GM12878 (cell line): ENCODE results near the gene TCF12. TPM values are rescaled to one million over a fixed set of nuclear protein-coding genes. Genes with fewer than 3 reads are reported as not detected.

ENCODE experiments used
- CBX3 ChIP-seq: fragments of 200-600 bp; sonication (generic); IDR thresholded peaks from 2 replicates; pipeline ENCODE4 v1.6.1; 2016; ENCODE audit warnings: low read depth, borderline replicate concordance
- E2F8 ChIP-seq: fragments of 450-650 bp; IDR thresholded peaks from 2 replicates; pipeline ENCODE4 v1.6.1; 2018; ENCODE audit warnings: mild to moderate bottlenecking, low read depth, moderate library complexity; ENCODE audit not compliant: partially characterized antibody
- FOXK2 ChIP-seq: fragments of 450-650 bp; IDR thresholded peaks from 2 replicates; pipeline ENCODE4 v1.6.1; 2017; ENCODE audit warnings: mild to moderate bottlenecking, moderate library complexity
- MEF2A ChIP-seq: IDR thresholded peaks from 2 replicates; pipeline ENCODE4 v1.6.1; 2011; ENCODE audit warnings: low read depth, mild to moderate bottlenecking, low read length, moderate library complexity; ENCODE audit not compliant: insufficient read depth
- MTA3 ChIP-seq: IDR thresholded peaks from 2 replicates; pipeline ENCODE4 v1.6.1; 2012; ENCODE audit warnings: low read length, inconsistent platforms, borderline replicate concordance
- NKRF ChIP-seq: fragments of 450-650 bp; conservative IDR thresholded peaks from 2 replicates; pipeline ENCODE4 v1.6.1; 2017; ENCODE audit warnings: mild to moderate bottlenecking, moderate library complexity
- PAX5 ChIP-seq: IDR thresholded peaks from 2 replicates; pipeline ENCODE4 v1.6.1; 2011; ENCODE audit warnings: low read depth, low read length, borderline replicate concordance
- PBX3 ChIP-seq: IDR thresholded peaks from 2 replicates; pipeline ENCODE4 v1.6.1; 2011; ENCODE audit warnings: mild to moderate bottlenecking, low read depth, low read length, moderate library complexity; ENCODE audit not compliant: insufficient replicate concordance
- POLR2A ChIP-seq: IDR thresholded peaks from 2 replicates; pipeline ENCODE4 v1.6.1; 2011; ENCODE audit warnings: low read depth, mild to moderate bottlenecking, low read length
- POU2F2 ChIP-seq: IDR thresholded peaks from 3 replicates; pipeline ENCODE4 v1.6.1; 2011; ENCODE audit warnings: low read depth, mild to moderate bottlenecking, low read length, borderline replicate concordance
- SKIL ChIP-seq: fragments of 450-650 bp; IDR thresholded peaks from 2 replicates; pipeline ENCODE4 v1.6.1; 2017; ENCODE audit warnings: mild to moderate bottlenecking, low read depth, inconsistent platforms; ENCODE audit not compliant: poor library complexity, severe bottlenecking
- ZBTB40 ChIP-seq: fragments of 450-650 bp; IDR thresholded peaks from 2 replicates; pipeline ENCODE4 v1.6.1; 2016; ENCODE audit warnings: mild to moderate bottlenecking, moderate library complexity, borderline replicate concordance
- ZNF207 ChIP-seq: fragments of 450-650 bp; IDR thresholded peaks from 2 replicates; pipeline ENCODE4 v1.6.1; 2014; ENCODE audit warnings: antibody characterized with exemption, mild to moderate bottlenecking, borderline replicate concordance
- ZNF274 ChIP-seq: IDR thresholded peaks from one replicate; pipeline ENCODE4 v1.8.0; 2011; ENCODE audit not compliant: insufficient read length, insufficient read depth
- polyA plus RNA-seq, 11 experiments: library from polyadenylated mRNA; depleted of rRNA in 4 of 11; unstranded in 6 of 11; stranded (reverse) in 5 of 11; fragments of >200 nt; fragmentation: Nextera tagmentation in 4 of 11; fragmentation: Illumina TruSeq in 1 of 11; extraction: Ambion mirVana in 4 of 11; extraction: Trizol in 1 of 11; gene quantifications; 1 replicate in 1 of 11; 2 replicates in 10 of 11; pipeline versions ENCODE4 v1.2.1 to v1.2.3, GENCODE V29; 2011 to 2016; ENCODE audit warnings: inconsistent platforms in 2 of 11, missing spikeins in 2 of 11, low read depth in 1 of 11
- total RNA-seq, 4 experiments: library from RNA; depleted of rRNA in 3 of 4; stranded (reverse); fragments of >200 nt in 3 of 4; fragmentation: Illumina TruSeq in 1 of 4; extraction: Trizol in 1 of 4; gene quantifications; 2 replicates each; pipeline versions ENCODE4 v1.2.1 to v1.2.3, GENCODE V29; 2013 to 2021

The TCF12 gene
- total and polyA plus RNA-seq, 10 of the 15 experiments (the other 5 are each of a cell fraction or from before 2014, with no cell fraction given): 8.2 to 70.9 (median 49.5) TPM

GRCh38 chr15:56886932-56887781, 31.3 kb upstream of the TCF12 start (continued):
- no peak for TF ChIP-seq SKIL
- peak; percentile 91 for TF ChIP-seq POLR2A
- no peak for TF ChIP-seq PAX5
- peak; percentile 86; the same call in 1 of the 2 replicates for TF ChIP-seq ZNF207
- no peak for TF ChIP-seq MTA3
- TF ChIP-seq ZNF274: no peak
- peak; percentile 49; the same call in 1 of the 3 replicates for TF ChIP-seq POU2F2
- no peak for TF ChIP-seq E2F8
- TF ChIP-seq CBX3: no peak
- TF ChIP-seq ZBTB40: no peak; the same call in none of the 2 replicates
- no peak for TF ChIP-seq FOXK2
- TF ChIP-seq NKRF: no peak; the same call in 1 of the 2 replicates
- 0 out of 2 replicates have a peak, but pooled peaks have one; percentile 34 for TF ChIP-seq MEF2A
- peak; percentile 91 for TF ChIP-seq PBX3
